Aorta (tissue), 5 donors: ENCODE results near the gene SLC39A11. TPM values are rescaled to one million over a fixed set of nuclear protein-coding genes. Genes with fewer than 3 reads are reported as not detected.

Experiments used
- ATAC-seq: fragments of 200-7000 bp; cut with Tn5 transposase; one replicate; pipeline ENCODE4 v1.9.1; 2022; ENCODE audit warnings: moderate library complexity; ENCODE audit not compliant: low FRiP score
- DNase-seq, 2 donors: peaks; one replicate each; pipeline ENCODE4 v3.0.0-alpha.2; 2020
- H3K27ac ChIP-seq, 2 donors: one replicate each; pipeline ENCODE4 v1.5.1; 2013; ENCODE audit warnings: low read length in 2 of 2, mild to moderate bottlenecking in 2 of 2, moderate library complexity in 2 of 2, control low read depth in 1 of 2, inconsistent platforms in 1 of 2, low read depth in 1 of 2
- H3K27me3 ChIP-seq, 2 donors: one replicate each; pipeline ENCODE4 v1.6.1; 2013; ENCODE audit warnings: control low read depth in 1 of 2, low read length in 1 of 2, mild to moderate bottlenecking in 1 of 2, moderate library complexity in 1 of 2; ENCODE audit not compliant: insufficient read depth in 2 of 2, control insufficient read depth in 1 of 2
- H3K36me3 ChIP-seq, 2 donors: one replicate each; pipeline ENCODE4 v1.6.1; 2013; ENCODE audit warnings: control low read depth in 1 of 2, low read length in 1 of 2, mild to moderate bottlenecking in 1 of 2; ENCODE audit not compliant: insufficient read depth in 2 of 2, control insufficient read depth in 1 of 2
- H3K4me1 ChIP-seq, 2 donors: one replicate each; pipeline ENCODE4 v1.6.1; 2013; ENCODE audit warnings: low read length in 2 of 2, control low read depth in 1 of 2, mild to moderate bottlenecking in 1 of 2, moderate library complexity in 1 of 2; ENCODE audit not compliant: insufficient read depth in 2 of 2, control insufficient read depth in 1 of 2
- H3K4me3 ChIP-seq, 2 donors: one replicate each; pipeline ENCODE4 v1.5.1; 2013; ENCODE audit warnings: low read length in 2 of 2, control low read depth in 1 of 2, mild to moderate bottlenecking in 1 of 2
- H3K9me3 ChIP-seq: one replicate; pipeline ENCODE4 v1.6.1; 2013; ENCODE audit warnings: mild to moderate bottlenecking, low read length; ENCODE audit not compliant: control insufficient read depth
- WGBS, 2 donors: extraction: QIAGEN DNeasy Blood & Tissue Kit; methylation state at CpG; one replicate each; pipeline ENCODE4 v1.1.7; 2013; 5-methylcytosine and 5-hydroxymethylcytosine counted together
- intact Hi-C, 2 donors: fragments of 100-400 bp; cut with DNase I; formaldehyde crosslinking; loops; one replicate each; pipeline versions ENCODE4 v1.14.2 to v1.15.0; 2022
- polyA plus RNA-seq, 2 donors: library from polyadenylated mRNA; stranded (reverse); fragments of 200-250 nt; gene quantifications; one replicate each; pipeline ENCODE4 v1.2.3, GENCODE V29; 2013
- total RNA-seq, 2 donors: library from RNA; stranded (reverse); fragmentation: NEBNext Ultra II Directional; extraction: Animal tissue kit (Norgen Biotek cat#: 25700); gene quantifications; one replicate each; pipeline ENCODE4 v1.2.1, GENCODE V29; 2021
- donor health status: healthy with polysubstance abuse.
- donor health status: Bipolar disorder and iron deficiency.
- donor health status: DM: no; HTN: no; CAD: no.
- donor health status: DM: no; HTN: no; CAD: no.
- donor health status: DM: yes; HTN: yes; CAD: no.

The SLC39A11 gene
- total and polyA plus RNA-seq, 4 donors: 9.3 to 31.8 (median 17.5) TPM

- no peaks in the 10 kb centered on the region for H3K36me3 ChIP-seq
- no peak overlapping the region for H3K27ac ChIP-seq
- no peak for ATAC-seq
- no peaks in the 10 kb centered on the region for H3K9me3 ChIP-seq
- 65 to 81% methylated on average over 3 of the region's 3 CpGs for WGBS, 2 donors
- no peak for DNase-seq
- no peaks in the 10 kb centered on the region for H3K27me3 ChIP-seq
- no peaks in the 10 kb centered on the region for H3K4me1 ChIP-seq
- no peak overlapping the region for H3K4me3 ChIP-seq
- intact Hi-C loops: no loop called here
Observed at GRCh38 chr17:72613806-72614292, 478.6 kb downstream of the SLC39A11 start.

DNA sequence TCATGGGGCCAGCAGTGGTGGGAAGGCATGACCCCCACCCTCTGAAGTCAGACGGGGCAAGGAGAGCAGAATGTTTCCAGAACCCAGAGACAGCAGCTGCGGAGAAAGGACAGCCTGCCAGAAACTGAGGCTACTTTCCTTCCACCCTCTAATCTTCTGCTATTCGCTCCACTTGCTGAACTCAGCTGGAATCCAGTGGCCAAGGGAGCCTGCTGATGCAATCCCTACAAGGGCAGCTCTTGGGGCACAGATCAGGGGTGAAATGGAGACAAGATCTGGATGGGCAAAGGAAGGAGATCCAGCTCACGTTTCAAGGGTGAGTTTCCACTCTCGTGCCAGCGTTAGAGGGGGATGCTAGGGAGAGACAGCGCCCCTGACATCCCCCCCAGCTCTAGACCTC lies 479.1 kb downstream of the SLC39A11 start:
- H3K27me3 ChIP-seq: no peaks in the 10 kb centered on the region
- H3K4me3 ChIP-seq: no peak overlapping the region
- DNase-seq (no peak), ATAC-seq (no peak)
- H3K9me3 ChIP-seq: no peaks in the 10 kb centered on the region
- WGBS, 2 donors: 62 to 69% methylated on average over 7 of the region's 7 CpGs
- intact Hi-C loops: no loop called here
- no peaks in the 10 kb centered on the region for H3K4me1 ChIP-seq
- no peaks in the 10 kb centered on the region for H3K36me3 ChIP-seq
- no peak overlapping the region for H3K27ac ChIP-seq

GRCh38 chr17:72611172-72611571 lies 481.3 kb downstream of the SLC39A11 start:
- no peaks in the 10 kb centered on the region for H3K27me3 ChIP-seq
- no peak overlapping the region for H3K4me3 ChIP-seq
- no peak for DNase-seq
- H3K27ac ChIP-seq: no peak overlapping the region
- no peaks in the 10 kb centered on the region for H3K9me3 ChIP-seq
- WGBS, 2 donors: 69 to 74% methylated on average over 9 of the region's 9 CpGs
- no peak for ATAC-seq
- no peaks in the 10 kb centered on the region for H3K36me3 ChIP-seq
- H3K4me1 ChIP-seq: no peaks in the 10 kb centered on the region
- intact Hi-C loops: no loop called here

DNA sequence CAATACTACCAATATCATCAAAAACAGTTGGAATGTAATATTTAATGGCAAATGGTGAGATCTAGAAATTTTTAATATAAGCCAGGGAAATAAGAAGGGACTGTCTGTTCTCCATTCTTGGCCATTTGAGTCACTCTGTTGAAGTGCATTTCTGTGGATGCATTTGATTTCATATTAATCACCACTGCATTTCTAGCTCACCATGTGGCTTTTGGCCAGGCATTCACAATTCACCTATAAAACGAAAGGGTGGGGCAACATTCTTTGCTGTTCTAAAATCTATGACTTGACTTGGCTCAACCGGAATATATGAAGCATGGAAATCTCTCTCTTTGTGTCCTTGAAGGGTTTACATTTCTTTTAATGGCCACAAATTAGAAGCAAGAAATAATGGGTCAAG lies 483.0 kb downstream of the SLC39A11 start:
- H3K4me1 ChIP-seq: no peaks in the 10 kb centered on the region
- 76 to 81% methylated on average over 2 of the region's 2 CpGs for WGBS, 2 donors
- H3K27ac ChIP-seq: no peak overlapping the region
- H3K9me3 ChIP-seq: no peaks in the 10 kb centered on the region
- no peak overlapping the region for H3K4me3 ChIP-seq
- DNase-seq (no peak), ATAC-seq (no peak)
- no peaks in the 10 kb centered on the region for H3K36me3 ChIP-seq
- intact Hi-C loops: no loop called here
- no peaks in the 10 kb centered on the region for H3K27me3 ChIP-seq

GRCh38 chr17:72608436-72608835 lies 484.1 kb downstream of the SLC39A11 start:
- WGBS, 2 donors: 82 to 89% methylated on average over 2 of the region's 2 CpGs
- ATAC-seq (no peak), DNase-seq (no peak)
- Histone ChIP-seq H3K9me3 (no peaks in the 10 kb centered on the region), H3K4me1 (no peaks in the 10 kb centered on the region), H3K27me3 (no peaks in the 10 kb centered on the region), H3K36me3 (no peaks in the 10 kb centered on the region), H3K27ac (no peak overlapping the region), H3K4me3 (no peak overlapping the region)
- intact Hi-C loops: no loop called here

GRCh38 chr17:72606656-72607055 lies 485.8 kb downstream of the SLC39A11 start:
- intact Hi-C loops: no loop called here

GRCh38 chr17:72605543-72605942 lies 486.9 kb downstream of the SLC39A11 start:
- intact Hi-C loops: no loop called here
- WGBS, 2 donors: 70 to 79% methylated on average over 1 of the region's 1 CpG
- Histone ChIP-seq H3K4me3 (no peak overlapping the region), H3K27ac (no peak overlapping the region), H3K4me1 (no peaks in the 10 kb centered on the region), H3K9me3 (no peaks in the 10 kb centered on the region), H3K27me3 (no peaks in the 10 kb centered on the region), H3K36me3 (no peaks in the 10 kb centered on the region)
- DNase-seq: no peak
- ATAC-seq: no peak

More at GRCh38 chr17:72606656-72607055, 485.8 kb downstream of the SLC39A11 start:
- Histone ChIP-seq H3K9me3 (no peaks in the 10 kb centered on the region), H3K4me3 (no peak overlapping the region), H3K4me1 (no peaks in the 10 kb centered on the region), H3K27me3 (no peaks in the 10 kb centered on the region), H3K36me3 (no peaks in the 10 kb centered on the region), H3K27ac (no peak overlapping the region)
- no peak for DNase-seq
- ATAC-seq: no peak

GRCh38 chr17:72604518-72604917 lies 488.0 kb downstream of the SLC39A11 start:
- H3K27me3 ChIP-seq: no peaks in the 10 kb centered on the region
- no peaks in the 10 kb centered on the region for H3K9me3 ChIP-seq
- H3K36me3 ChIP-seq: no peaks in the 10 kb centered on the region
- DNase-seq: no peak
- no peaks in the 10 kb centered on the region for H3K4me1 ChIP-seq
- no peak overlapping the region for H3K27ac ChIP-seq
- H3K4me3 ChIP-seq: no peak overlapping the region
- 74 to 77% methylated on average over 11 of the region's 11 CpGs for WGBS, 2 donors
- intact Hi-C loops: no loop called here
- no peak for ATAC-seq

- Histone ChIP-seq H3K27ac (no peak overlapping the region), H3K36me3 (no peaks in the 10 kb centered on the region), H3K4me3 (no peak overlapping the region), H3K9me3 (no peaks in the 10 kb centered on the region), H3K27me3 (no peaks in the 10 kb centered on the region), H3K4me1 (no peaks in the 10 kb centered on the region)
- ATAC-seq (no peak), DNase-seq (no peak)
- 87% methylated on average over 7 of the region's 7 CpGs for WGBS, 2 donors
- intact Hi-C loops: no loop called here
Observed at GRCh38 chr17:72603420-72604242, 488.9 kb downstream of the SLC39A11 start.
